DND-41 (cell line): ENCODE data around the gene NCBP1.

Experiments
- ATAC-seq: fragments of 200-7000 bp; cut with Tn5 transposase; 3 replicates; pipeline ENCODE4 v1.9.1; 2021; ENCODE audit warnings: low read depth; ENCODE audit not compliant: insufficient read depth
- DNase-seq: peaks from one replicate; pipeline ENCODE4 v3.0.0-alpha.2; 2020
- H2AFZ ChIP-seq: 2 replicates; pipeline ENCODE4 v1.6.0; 2012; ENCODE audit warnings: low read depth, low read length
- H3K27ac ChIP-seq: 2 replicates; pipeline ENCODE4 v1.5.1; 2012; ENCODE audit warnings: low read length, inconsistent platforms
- H3K27me3 ChIP-seq: fragments of 200-600 bp; sonication (generic); 2 replicates; pipeline ENCODE4 v1.6.0; 2012; ENCODE audit warnings: low read length, mild to moderate bottlenecking, inconsistent platforms; ENCODE audit not compliant: insufficient read depth, poor library complexity
- H3K36me3 ChIP-seq: 2 replicates; pipeline ENCODE4 v1.5.1; 2012; ENCODE audit warnings: low read length, inconsistent platforms; ENCODE audit not compliant: insufficient read depth
- H3K4me1 ChIP-seq: 2 replicates; pipeline ENCODE4 v1.5.1; 2012; ENCODE audit warnings: mild to moderate bottlenecking, low read length; ENCODE audit not compliant: insufficient read depth
- H3K4me2 ChIP-seq: 2 replicates; pipeline ENCODE4 v1.6.0; 2012; ENCODE audit warnings: mild to moderate bottlenecking, moderate library complexity, low read length, inconsistent platforms; ENCODE audit not compliant: insufficient read depth
- H3K4me3 ChIP-seq, 2 experiments: fragments of 200-600 bp in 1 of 2; shearing (Covaris generic) in 1 of 2; 2 replicates each; pipeline ENCODE4 v1.5.1; 2012 to 2016; ENCODE audit warnings: inconsistent platforms in 2 of 2, low read length in 2 of 2, mild to moderate bottlenecking in 2 of 2, low read depth in 1 of 2, moderate library complexity in 1 of 2
- H3K79me2 ChIP-seq: 2 replicates; pipeline ENCODE4 v1.6.0; 2012; ENCODE audit warnings: low read length, inconsistent platforms; ENCODE audit not compliant: insufficient read depth
- H3K9ac ChIP-seq: 2 replicates; pipeline ENCODE4 v1.6.0; 2012; ENCODE audit warnings: low read depth, mild to moderate bottlenecking, inconsistent platforms, low read length, moderate library complexity
- H3K9me3 ChIP-seq: 2 replicates; pipeline ENCODE4 v1.5.1; 2012; ENCODE audit warnings: low read length, moderate library complexity, mild to moderate bottlenecking, inconsistent platforms; ENCODE audit not compliant: insufficient read depth, severe bottlenecking
- H4K20me1 ChIP-seq: 2 replicates; pipeline ENCODE4 v1.6.0; 2012; ENCODE audit warnings: low read length; ENCODE audit not compliant: insufficient read depth
- EZH2 ChIP-seq: IDR thresholded peaks from 3 replicates; pipeline ENCODE4 v1.6.1; 2012; ENCODE audit warnings: borderline replicate concordance, low read depth, mild to moderate bottlenecking, moderate library complexity, low read length, inconsistent platforms; ENCODE audit not compliant: severe bottlenecking
- TF ChIP-seq, protein P1 (sequence below): IDR thresholded peaks from 2 replicates; pipeline ENCODE4 v1.5.1; 2012; ENCODE audit warnings: borderline replicate concordance, low read length, moderate library complexity, mild to moderate bottlenecking; ENCODE audit not compliant: poor library complexity, severe bottlenecking; ENCODE audit errors: extremely low read depth

The NCBP1 gene

GRCh38 chr9:97629156-97629555 lies 4.5 kb upstream of the NCBP1 start:
- Histone ChIP-seq H3K27ac (no peak overlapping the region), H4K20me1 (peaks cover 15% of the 10 kb centered on the region), H3K9ac (no peak overlapping the region), H3K79me2 (peaks cover 73% of the 10 kb centered on the region), H3K27me3 (no peaks in the 10 kb centered on the region), H3K9me3 (no peaks in the 10 kb centered on the region), H3K36me3 (peaks cover 26% of the 10 kb centered on the region), H3K4me3 (no peak overlapping the region), H2AFZ (no peak overlapping the region), H3K4me1 (peaks cover 16% of the 10 kb centered on the region), H3K4me2 (no peak overlapping the region; the same call in 1 of the 2 replicates)
- no peak for DNase-seq
- TF ChIP-seq, protein P1, sequence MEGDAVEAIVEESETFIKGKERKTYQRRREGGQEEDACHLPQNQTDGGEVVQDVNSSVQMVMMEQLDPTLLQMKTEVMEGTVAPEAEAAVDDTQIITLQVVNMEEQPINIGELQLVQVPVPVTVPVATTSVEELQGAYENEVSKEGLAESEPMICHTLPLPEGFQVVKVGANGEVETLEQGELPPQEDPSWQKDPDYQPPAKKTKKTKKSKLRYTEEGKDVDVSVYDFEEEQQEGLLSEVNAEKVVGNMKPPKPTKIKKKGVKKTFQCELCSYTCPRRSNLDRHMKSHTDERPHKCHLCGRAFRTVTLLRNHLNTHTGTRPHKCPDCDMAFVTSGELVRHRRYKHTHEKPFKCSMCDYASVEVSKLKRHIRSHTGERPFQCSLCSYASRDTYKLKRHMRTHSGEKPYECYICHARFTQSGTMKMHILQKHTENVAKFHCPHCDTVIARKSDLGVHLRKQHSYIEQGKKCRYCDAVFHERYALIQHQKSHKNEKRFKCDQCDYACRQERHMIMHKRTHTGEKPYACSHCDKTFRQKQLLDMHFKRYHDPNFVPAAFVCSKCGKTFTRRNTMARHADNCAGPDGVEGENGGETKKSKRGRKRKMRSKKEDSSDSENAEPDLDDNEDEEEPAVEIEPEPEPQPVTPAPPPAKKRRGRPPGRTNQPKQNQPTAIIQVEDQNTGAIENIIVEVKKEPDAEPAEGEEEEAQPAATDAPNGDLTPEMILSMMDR, result no peak
- TF ChIP-seq EZH2, result no peak
- no peak for ATAC-seq

DNA sequence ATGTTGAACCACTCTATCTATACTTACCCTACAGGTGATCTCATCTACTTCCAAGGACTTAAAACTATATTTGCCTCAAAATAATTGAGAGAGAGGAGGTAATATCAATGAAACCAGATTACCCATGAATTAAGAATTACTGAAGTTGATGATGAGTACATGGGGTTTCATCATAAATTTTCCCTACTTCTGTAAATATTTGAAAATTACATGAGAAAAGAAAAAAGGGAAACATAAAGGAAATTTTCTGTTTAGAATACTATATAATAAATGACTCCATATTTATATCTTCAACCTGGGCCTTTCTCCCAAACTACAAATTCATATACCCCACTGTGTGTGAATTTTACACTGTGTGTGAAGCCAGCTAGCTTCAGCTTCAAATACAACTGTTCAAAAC lies 3.0 kb upstream of the NCBP1 start:
- no peak for ATAC-seq
- no peak overlapping the region for H3K4me3 ChIP-seq
- no peak overlapping the region for H3K9ac ChIP-seq
- H3K4me1 ChIP-seq, result peaks cover 29% of the 10 kb centered on the region
- H3K27ac ChIP-seq, result no peak overlapping the region
- H3K9me3 ChIP-seq, result no peaks in the 10 kb centered on the region
- peaks cover 83% of the 10 kb centered on the region for H3K79me2 ChIP-seq
- DNase-seq, result no peak
- no peak overlapping the region for H3K4me2 ChIP-seq
- H2AFZ ChIP-seq, result no peak overlapping the region
- peaks cover 17% of the 10 kb centered on the region for H3K36me3 ChIP-seq
- TF ChIP-seq, protein P1, result no peak
- TF ChIP-seq EZH2, result no peak
- H4K20me1 ChIP-seq, result peaks cover 25% of the 10 kb centered on the region
- H3K27me3 ChIP-seq, result no peaks in the 10 kb centered on the region

DNA sequence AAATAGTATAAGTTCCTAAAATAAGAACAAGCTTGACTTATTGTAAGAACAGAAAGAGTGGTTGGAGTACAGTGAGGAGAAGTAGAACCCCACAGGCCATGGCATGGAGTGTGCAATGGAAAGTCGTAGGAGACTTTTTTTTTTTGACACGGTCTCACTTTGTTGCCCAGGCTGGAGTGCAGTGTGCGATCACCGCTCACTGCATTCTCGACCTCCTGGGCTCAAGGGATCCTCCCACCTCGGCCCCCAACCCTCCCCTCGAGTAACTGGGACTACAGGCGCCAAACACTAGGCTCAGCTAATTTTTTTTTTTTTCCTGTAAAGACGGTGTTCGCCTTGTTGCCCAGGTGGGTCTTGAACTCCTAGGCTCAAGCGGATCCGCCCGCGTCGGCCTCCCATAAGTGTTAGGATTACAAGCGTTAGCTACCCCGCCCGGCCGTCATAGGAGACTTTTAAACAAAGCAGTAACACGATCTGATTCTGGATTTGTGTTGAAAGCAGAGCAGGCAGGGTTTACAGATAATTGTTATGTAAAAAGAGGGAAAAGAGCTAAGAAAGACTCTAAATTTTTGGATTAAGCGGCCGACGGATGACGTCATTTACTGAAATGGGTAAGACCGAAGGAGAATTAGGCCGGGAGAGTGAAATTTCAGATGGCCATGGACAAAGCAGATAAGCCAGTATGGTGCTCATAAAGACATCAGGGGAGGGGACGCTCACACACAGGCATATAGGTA lies 1.2 kb upstream of the NCBP1 start:
- Histone ChIP-seq H3K79me2 (peaks cover 91% of the 10 kb centered on the region), H3K4me2 (peak overlapping the region; percentile 82), H3K9ac (peak overlapping the region; percentile 99), H3K27me3 (no peaks in the 10 kb centered on the region), H3K4me1 (peaks cover 45% of the 10 kb centered on the region), H3K27ac (peak overlapping the region; percentile 77), H3K9me3 (no peaks in the 10 kb centered on the region), H3K36me3 (peaks cover 12% of the 10 kb centered on the region), H4K20me1 (peaks cover 34% of the 10 kb centered on the region), H2AFZ (peak overlapping the region; percentile 95), H3K4me3 (peak overlapping the region; percentile 75 to 99)
- ATAC-seq (no peak; the same call in 1 of the 3 replicates), DNase-seq (peak; percentile 39)
- no peak for TF ChIP-seq EZH2
- TF ChIP-seq, protein P1, result no peak
